Colonic mucosa (tissue), 4 donors: ENCODE results near the gene RUNDC3A. TPM values are rescaled to one million over a fixed set of nuclear protein-coding genes. Genes with fewer than 3 reads are reported as not detected.

ENCODE experiments used
- DNase-seq: peaks from one replicate; pipeline ENCODE4 v3.0.0-alpha.2; 2020
- H3K27ac ChIP-seq: fragments of 200-600 bp; one replicate; pipeline ENCODE4 v1.8.0; 2021
- H3K27me3 ChIP-seq: fragments of 200-600 bp; one replicate; pipeline ENCODE4 v1.8.0; 2021
- H3K36me3 ChIP-seq: fragments of 200-600 bp; one replicate; pipeline ENCODE4 v1.8.0; 2021
- H3K4me1 ChIP-seq: fragments of 200-600 bp; one replicate; pipeline ENCODE4 v1.8.0; 2021; ENCODE audit warnings: mild to moderate bottlenecking
- H3K4me3 ChIP-seq: fragments of 200-600 bp; one replicate; pipeline ENCODE4 v1.8.0; 2021
- H3K9ac ChIP-seq, 2 donors: one replicate each; pipeline ENCODE4 v1.7.0; 2013; ENCODE audit warnings: control low read depth in 2 of 2, low read depth in 2 of 2, low read length in 2 of 2
- H3K9me3 ChIP-seq: fragments of 200-600 bp; one replicate; pipeline ENCODE4 v1.8.0; 2021
- CTCF ChIP-seq: fragments of 200-600 bp; IDR thresholded peaks from one replicate; pipeline ENCODE4 v1.8.0; 2022; ENCODE audit warnings: antibody characterized with exemption, mild to moderate bottlenecking
- intact Hi-C: fragments of 100-400 bp; cut with DNase I; formaldehyde crosslinking; loops from one replicate; pipeline ENCODE4 v1.14.1; 2022
- total RNA-seq, 2 donors: library from RNA; stranded (reverse); fragmentation: NEBNext Ultra II Directional in 1 of 2; extraction: Animal tissue kit (Norgen Biotek cat#: 25700) in 1 of 2; gene quantifications; one replicate each; pipeline ENCODE4 v1.2.1, GENCODE V29; 2021
- donor health status: healthy.
- donor health status: DM: no; HTN: no; CAD: no.
- donor health status: DM: no; HTN: no; CAD: no.

Gene RUNDC3A
- total RNA-seq, 2 donors from 2014 or later, result 0.52 to 1.4 TPM

DNA sequence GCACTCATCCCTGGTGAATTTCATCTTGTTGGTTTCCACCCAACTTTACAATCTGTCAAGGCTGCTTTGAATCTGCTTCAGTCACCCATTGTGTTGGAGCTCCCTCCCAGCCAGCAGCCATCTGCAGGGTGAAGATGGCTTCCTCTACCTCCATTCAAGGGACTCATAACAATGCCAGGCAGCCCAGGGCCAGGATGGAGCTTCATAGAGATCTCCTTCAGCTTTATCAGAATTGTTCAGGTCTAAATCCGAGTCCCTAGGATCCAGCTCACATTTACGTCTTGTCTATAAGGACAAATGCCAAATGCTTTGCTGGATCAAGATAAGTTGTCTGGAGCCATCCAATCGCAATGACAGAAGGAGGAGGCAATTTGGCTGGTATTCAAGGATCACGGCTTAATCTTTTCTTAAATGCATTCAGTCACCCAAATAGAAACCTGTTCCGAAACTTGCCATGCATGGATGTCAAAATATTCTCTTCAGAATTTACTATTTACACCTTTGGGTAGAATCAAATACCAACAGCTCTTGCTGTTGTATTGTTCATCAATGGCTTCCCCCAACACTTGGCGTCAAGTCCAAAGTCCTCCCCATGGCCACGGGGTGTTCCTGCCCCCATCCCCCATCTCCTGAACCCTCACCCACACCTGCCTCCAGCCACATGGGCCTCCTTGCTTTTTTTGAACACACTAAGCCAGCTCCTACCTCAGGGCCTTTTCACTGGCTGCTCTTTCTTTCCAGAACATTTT lies 59.0 kb downstream of the RUNDC3A start:
- Histone ChIP-seq H3K9ac (no peak overlapping the region), H3K4me3 (no peak overlapping the region), H3K9me3 (no peaks in the 10 kb centered on the region), H3K27ac (no peak overlapping the region), H3K4me1 (no peaks in the 10 kb centered on the region), H3K27me3 (peaks cover 7% of the 10 kb centered on the region), H3K36me3 (no peaks in the 10 kb centered on the region)
- TF ChIP-seq CTCF, result no peak
- DNase-seq, result no peak
- intact Hi-C loops, result no loop called here

Other genes starting within 250 kb of the RUNDC3A start
- 10 to 100 TPM; 60.9 to 74.3 TPM for gene LSM12, start 241.9 kb upstream of the RUNDC3A start, total RNA-seq
- 10 to 100 TPM; 28.3 to 44.7 TPM for gene G6PC3, start 237.9 kb upstream of the RUNDC3A start, total RNA-seq
- gene HDAC5, start 185.0 kb upstream of the RUNDC3A start, total RNA-seq, result 10 to 100 TPM; 19.0 to 26.6 TPM
- 10 to 100 TPM in 1 of 2 donors, 1 to 10 TPM in 1; 2.7 to 11.5 TPM for gene HROB, start 166.7 kb upstream of the RUNDC3A start, total RNA-seq
- gene ASB16, start 137.9 kb upstream of the RUNDC3A start, total RNA-seq, result under 1 TPM in 1 of 2 donors, not detected in 1; 0.32 TPM
- 10 to 100 TPM; 37.0 to 44.5 TPM for gene TMUB2, start 121.6 kb upstream of the RUNDC3A start, total RNA-seq
- 10 to 100 TPM; 65.9 to 77.3 TPM for gene ATXN7L3, start 108.7 kb upstream of the RUNDC3A start, total RNA-seq
- gene UBTF, start 88.9 kb upstream of the RUNDC3A start, total RNA-seq, result 10 to 100 TPM; 44.7 to 84.1 TPM
- gene SLC4A1, start 40.5 kb upstream of the RUNDC3A start, total RNA-seq, result under 1 TPM in 1 of 2 donors, not detected in 1; 0.27 TPM
- gene SLC25A39, start 16.2 kb downstream of the RUNDC3A start, total RNA-seq, result 100 to 1,000 TPM; 115 to 267 TPM
- gene GRN, start 36.7 kb downstream of the RUNDC3A start, total RNA-seq, result 100 to 1,000 TPM; 343 to 466 TPM
- under 1 TPM; 0.64 to 0.72 TPM for gene FAM171A2, start 55.3 kb downstream of the RUNDC3A start, total RNA-seq
- gene ITGA2B, start 81.0 kb downstream of the RUNDC3A start, total RNA-seq, result under 1 TPM; 0.37 to 0.69 TPM
- gene GPATCH8, start 194.8 kb downstream of the RUNDC3A start, total RNA-seq, result 10 to 100 TPM; 30.3 to 33.9 TPM
- 1 to 10 TPM in 1 of 2 donors, under 1 TPM in 1; 0.67 to 2.0 TPM for gene FZD2, start 248.9 kb downstream of the RUNDC3A start, total RNA-seq